HG02610 (cell line): ENCODE results near the gene NECAB3.

Experiments
- ATAC-seq: cut with Tn5 transposase; IDR thresholded peaks from one replicate; pipeline ENCODE4 v1.9.1; 2021; ENCODE audit warnings: mild to moderate bottlenecking, moderate library complexity; ENCODE audit not compliant: unreplicated experiment

The NECAB3 gene

DNA sequence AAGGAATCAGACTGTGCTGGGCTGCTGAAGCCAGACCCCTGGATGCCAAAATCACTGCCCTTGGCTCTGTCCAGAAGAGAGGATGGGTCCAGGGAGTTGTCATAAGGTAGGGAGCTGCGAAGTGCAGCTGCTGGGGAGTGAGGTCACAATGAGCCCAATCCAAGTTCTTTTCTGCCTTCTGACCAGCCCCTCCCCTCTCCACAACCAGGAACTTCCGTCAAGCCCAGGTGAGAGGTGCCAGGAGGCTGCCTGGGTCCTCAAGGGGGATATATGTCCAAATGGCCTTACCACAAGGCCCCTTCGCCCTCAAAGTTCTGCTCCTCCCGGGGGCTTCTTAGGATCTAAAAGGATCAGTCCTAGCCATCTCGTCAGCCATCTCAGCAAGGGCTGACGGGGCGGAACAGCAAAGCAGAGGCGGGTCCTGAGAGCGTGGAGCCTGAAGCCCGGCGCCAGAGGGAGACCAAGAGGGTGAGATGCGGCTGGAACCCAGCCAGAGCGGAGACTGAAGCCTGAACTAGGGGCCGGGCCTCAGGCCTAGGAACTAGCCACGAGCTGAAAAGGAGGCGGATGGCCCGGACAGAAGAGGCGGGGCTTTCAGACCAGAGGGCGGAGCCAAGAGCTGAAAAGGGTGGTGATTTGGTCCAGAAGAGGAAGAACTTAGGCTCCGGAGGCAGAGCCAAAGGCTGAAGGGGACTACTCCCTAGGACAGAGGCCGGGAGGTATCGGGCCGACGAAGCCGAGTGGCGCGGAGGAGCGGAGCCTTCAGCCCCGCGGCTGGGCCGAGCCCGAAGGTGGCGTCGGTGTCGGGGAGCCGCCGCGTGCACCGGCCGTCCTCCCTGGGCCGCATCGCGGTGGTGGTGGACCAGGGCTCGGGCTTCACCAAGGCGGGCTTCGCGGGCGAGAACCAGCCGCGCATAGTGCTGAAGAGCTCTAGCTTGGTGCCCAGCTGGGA is 7.7 kb downstream of the NECAB3 start, which contains the start of gene ACTL10:
TSS of gene ACTL10 (plus strand) at position 651 of the 952 bp plus-strand sequence. CDS start 555 bp downstream, outside the sequence.
- ATAC-seq: peak; percentile 64

DNA sequence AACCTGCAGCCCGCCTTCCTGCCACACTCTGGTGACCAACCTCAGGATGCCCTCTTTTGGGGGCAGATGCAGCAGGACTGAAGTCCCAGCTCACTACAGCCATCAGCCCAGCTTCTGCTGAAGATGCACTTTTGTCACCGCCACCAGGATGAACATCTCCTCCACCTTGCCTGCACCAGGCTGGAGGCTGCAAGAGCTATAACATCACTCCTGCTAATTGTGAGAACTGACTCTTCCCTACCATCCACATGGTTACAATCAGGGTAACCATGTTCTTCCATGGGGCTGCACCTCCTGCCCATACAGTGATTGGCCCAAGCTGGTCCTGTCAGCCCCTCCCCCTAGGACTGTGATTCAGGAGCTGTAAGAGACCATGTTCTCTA is 9.5 kb downstream of the NECAB3 start:
- no peak for ATAC-seq

DNA sequence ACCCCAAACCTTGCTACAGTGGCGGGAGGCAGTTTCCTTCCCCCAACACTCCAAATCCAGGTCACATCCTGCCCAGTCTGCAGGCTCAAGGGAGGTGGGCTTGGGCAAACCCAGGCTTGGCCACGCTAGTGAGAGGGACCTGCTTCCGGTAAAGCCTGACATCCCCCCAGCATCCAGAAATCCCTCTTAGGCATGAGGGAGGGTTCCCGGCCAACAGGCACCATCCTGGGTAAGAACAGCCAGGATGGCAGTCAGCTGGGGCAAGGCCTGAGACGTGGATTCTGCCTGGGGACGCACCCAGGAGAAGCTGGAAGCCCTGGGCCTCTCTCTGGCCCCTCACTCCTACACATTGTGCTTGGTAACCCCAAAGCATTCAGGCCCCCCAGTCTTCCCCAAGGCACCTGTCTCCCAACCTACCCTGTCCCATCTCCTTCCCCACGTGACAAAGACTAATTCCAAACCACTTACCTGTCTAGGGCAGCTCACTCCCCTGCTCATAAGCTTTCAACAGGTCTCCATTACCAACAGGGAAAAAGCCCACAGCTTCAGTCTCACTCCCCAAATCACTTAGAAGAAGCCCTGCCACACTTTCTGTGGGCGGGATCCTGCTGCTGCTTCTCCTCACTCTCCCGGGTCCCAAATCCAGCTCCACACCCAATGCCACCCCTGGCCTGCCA is 10.0 kb downstream of the NECAB3 start:
- no peak for ATAC-seq

DNA sequence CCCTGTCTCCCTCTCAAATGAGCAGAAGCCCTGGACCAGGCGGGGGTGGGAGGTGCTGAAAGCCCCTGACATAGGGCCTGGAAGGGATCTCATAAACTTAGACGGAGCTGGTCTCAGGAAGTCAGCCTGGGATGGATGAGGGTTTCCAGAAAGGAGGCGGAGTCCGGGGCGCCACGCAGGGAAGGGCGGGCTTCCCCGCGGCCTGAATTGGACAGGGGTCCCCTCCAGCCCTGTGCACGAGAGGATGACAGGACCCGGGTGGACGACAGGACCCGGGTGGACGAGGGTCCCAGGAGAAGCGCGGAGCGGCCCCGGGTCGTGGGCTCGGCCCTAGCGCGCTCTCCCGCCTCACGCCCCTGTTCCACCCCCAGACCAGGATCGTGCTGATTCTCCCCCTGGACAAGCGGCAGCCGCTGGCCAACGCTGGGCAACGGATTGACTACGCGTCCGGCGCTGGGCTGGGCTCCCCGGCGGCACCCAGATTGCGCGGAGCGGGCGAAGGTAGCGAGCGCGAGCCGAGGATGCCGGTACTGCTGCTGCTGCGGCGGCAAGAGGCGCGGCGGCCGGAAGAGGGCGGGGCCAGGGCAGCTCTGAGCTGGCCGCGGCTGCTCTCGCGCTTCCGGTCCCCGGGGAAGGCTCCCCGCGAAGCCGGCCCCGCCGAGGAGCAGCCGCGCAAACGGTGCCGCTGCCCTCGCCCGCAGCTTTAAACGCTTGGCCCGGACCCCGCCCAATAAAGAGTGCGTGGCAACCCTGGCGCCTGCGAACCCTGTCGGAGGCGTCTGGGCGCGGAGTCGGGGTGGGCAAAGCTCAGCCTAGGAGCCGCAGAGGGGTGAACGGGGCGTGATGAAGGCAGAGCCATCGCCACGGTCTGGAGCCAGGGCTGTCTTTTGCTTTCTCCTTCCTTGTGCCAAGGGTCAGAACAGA is 10.8 kb downstream of the NECAB3 start:
- peak; percentile 47 for ATAC-seq

DNA sequence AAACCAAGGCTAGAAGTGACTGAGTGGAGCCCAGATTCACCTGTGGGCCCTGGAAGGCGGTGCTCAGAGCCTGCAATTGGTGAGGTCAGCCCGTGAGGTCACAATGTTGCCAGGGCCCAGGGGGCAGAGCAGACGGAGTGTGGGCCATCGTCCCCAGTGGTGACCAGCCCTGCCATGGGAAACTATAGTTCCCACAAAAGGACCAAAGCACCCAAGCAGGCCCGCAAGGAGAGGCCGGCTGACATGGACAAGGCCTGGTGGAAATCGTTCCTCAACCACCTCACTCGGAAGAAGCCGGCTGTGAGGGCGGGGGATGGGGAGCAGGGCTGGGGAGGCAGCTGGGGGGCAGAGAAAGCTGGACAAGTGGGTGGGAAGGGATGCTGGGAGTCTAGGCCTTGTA is 12.1 kb downstream of the NECAB3 start, which contains the start of gene C20orf144:
TSS of gene C20orf144 (plus strand) at position 156 of the 400 bp plus-strand sequence. CDS start at position 175, 19 bp downstream.
- ATAC-seq: no peak

DNA sequence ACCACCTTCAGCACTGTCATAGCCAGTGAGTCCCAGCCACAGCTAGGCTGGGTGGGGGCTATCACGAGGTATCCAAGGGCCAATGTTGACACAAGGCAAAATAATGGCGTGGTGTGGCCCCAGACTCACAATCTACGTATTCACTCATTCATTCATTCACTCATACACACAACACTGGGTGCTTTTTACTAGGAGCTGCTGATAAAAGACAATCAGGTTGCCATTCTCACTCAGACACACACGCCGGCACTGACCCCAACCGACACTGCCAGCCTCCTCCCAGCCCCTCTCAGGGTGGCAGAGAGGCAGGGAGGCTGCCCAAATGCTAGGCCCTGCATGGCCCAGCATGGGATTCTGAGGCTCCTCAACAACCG is 13.6 kb downstream of the NECAB3 start:
- ATAC-seq: no peak

DNA sequence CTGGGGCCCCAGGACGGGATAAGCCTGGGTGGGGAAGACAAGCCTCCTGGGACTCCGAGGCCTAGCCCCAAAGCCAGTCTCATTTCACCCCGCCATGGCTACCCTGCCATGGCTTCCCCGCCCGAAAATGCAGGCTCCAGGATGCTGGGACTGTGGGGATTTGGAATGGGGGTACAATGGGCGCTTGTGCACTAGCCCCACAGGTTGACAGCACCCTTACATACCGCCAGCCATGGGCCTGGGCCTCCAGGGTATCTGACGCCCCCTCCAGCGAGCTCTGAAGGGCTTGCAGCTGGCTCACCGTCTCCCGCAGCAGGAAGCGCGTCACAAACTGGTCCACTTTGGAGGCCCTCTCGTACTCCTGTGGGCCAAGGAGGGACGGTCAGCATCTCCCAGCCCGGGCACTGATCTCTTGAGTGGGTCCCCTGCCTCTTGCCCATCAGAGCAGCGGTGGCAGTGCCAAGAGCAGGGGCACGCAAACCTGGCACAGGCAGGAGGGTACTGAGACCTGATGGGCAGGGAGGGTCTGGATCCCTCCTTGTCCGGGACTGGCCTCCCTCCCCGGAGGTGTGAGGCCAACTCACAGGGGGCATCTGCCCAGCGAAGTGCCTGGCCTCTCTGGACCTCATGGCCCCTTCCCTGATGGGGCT is 14.1 kb downstream of the NECAB3 start:
- ATAC-seq: no peak

DNA sequence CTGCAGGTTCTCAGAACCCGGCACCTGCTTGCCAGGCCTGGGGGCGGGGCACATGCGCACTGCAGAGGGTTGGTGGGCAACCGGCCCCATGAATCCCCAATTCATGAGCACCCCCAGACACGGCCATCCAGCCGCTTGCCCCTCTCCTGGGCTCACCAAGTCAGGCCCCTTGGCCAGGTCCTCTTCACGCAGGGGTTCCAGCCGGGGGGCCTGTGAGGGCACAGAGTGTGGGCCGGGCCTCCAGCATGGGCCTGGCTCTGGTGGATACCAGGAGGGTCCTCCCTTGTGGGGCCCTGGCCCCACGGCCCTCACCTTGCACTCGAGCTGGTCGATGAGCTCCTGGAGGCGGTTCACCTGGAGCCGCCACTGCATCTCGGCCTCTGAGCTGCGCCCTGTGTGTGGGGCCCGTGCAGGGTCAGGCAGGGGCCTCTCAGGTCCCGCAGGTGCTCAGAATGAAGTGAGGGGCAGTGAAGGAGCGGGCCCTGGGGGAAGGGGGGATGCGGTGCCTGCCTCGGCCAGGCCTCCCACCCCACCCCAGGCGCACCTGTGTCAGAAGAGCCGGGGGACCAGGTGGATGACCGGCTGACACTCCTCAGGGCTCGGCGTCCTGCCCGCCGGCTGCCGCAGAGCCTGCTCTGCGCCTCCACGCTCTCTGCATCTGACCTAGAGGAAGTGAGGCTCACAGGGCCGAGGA is 14.7 kb downstream of the NECAB3 start:
- ATAC-seq: no peak

DNA sequence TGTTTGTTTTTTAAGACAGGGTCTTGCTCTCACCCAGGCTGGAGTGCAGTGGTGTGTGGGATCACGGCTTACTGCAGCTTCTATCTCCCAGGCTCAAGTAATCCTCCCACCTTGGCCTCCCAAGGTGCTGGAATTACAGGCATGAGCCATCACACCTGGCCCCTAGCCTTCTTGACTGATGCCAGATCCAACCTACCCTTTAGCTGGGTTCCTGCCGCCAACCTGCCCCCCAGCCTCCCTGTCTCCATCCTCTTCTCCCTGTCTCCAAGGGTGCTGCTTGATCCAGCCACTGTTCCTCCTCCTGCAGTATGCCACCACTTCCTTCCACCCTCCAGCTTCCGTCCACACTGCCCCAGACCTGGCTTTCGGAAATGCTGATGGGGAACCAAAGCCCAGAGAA is 15.3 kb downstream of the NECAB3 start:
- no peak for ATAC-seq

DNA sequence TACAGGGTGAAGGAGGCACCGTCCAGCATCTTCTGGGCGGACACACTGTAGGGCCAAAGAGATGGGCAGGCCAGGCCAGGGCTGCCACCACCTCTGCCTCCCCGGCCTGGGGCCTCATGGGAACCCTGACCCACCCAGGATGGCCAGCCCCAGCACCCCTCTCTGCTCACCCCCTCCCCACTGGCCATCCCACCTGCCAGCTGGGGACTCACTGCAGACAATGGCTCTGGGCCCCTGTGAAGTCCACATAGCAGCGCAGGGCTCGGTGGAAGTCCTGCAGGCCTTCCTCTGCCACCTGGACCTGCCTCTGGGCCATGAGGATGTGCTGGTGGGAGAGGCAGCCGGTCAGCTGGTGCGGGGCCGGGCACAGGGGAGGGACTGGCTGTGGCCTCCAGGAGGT is 15.7 kb downstream of the NECAB3 start:
- ATAC-seq: no peak

DNA sequence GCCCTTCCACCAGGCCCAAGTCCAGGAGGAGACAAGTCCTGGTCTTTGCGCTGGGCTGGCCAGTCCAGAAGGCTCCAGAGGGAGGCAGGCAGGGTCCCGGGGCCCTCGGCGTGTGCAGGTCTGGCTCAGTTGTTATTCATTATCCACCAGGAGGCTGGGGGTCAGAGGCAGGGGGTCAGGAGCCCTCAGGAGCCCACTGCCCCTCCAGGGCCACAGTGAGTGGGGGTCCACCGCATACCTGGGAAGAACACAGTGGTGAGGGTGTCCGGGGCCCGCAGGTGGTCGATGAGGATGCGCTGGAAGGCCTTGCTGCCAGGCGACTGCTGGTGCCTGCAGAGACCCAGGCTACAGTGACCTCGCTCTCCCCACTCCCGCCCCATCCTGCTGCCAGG is 16.5 kb downstream of the NECAB3 start:
- no peak for ATAC-seq

DNA sequence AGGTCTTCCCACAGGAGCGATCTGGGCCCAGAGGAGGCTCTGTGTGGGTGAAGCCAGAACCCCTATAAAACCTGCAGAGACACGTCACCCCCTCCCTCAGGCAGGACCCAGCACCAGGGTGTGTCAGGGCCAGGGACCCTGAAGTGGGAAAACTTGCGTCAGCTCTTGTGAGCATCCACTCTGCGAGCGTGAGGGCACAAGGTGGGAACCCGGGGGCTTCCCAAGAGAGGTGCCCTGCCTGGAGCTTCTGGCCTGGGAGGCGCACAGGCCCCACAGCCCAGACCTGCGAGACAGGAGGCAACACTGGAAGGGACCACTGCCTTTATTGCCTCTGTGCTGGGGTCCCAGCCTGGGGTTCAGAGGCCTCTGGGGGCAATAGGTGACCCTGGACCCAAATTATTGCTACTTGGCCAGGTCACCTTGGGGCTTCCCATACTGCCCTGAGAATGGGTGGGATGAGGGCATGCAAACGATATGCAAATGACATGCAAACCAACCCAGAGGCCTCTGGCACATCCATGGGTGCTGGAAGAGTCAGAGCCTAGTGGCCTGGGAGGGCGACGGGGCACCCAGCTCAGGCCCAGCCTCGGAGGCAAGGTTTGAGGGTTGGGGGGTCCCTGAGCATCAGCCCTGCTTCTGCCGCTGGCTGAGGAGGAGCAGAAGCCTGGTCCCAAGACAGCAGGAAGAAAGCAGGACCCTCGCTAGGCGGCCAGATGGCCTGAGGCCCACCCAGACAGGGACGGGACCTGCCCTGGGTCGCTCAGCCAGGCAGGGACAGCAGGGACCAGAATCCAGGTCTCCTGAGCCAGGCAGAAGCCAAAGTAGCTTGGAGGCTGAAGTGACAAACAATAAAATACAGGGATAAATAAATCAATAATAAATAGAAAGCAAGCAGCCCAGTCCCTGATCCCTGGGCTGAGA is 17.2 kb downstream of the NECAB3 start:
- ATAC-seq: no peak

DNA sequence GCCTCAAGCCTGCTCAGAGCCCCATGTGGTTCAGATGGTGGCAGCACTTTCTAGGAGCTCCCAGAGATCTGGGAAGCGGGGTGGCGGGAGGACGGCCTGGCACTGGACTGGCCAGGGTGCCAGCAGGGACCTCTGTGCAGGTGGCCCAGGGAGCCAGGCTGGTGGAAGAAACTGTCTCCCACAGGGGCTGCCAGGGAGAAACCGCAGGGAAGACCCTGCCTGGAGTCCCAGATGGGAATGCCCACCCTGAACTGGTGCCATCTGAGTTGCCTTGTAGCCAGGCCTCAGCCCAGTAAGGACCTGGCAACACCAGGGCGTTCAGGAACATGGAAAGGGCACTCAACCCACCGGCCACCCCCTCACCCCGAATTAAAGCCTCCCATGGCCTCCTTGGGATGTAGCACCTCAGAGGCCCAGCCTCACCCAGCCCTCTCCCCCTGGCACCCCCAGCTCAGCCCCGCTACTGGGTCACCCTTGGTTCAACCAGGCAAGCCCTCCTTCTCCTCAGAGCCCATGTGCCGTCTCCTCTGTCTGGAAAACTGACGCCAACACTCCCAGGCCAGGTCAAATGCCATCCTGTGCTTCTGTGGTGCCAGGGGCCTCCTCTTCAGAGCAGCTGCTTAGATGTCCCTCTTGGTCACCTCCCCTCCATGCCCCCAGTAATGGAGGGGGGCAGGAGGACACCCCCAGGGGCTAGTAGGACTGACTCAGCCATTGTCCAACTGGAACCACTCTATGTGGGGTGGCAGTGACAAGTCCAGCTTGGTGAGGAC is 18.0 kb downstream of the NECAB3 start:
- no peak for ATAC-seq

DNA sequence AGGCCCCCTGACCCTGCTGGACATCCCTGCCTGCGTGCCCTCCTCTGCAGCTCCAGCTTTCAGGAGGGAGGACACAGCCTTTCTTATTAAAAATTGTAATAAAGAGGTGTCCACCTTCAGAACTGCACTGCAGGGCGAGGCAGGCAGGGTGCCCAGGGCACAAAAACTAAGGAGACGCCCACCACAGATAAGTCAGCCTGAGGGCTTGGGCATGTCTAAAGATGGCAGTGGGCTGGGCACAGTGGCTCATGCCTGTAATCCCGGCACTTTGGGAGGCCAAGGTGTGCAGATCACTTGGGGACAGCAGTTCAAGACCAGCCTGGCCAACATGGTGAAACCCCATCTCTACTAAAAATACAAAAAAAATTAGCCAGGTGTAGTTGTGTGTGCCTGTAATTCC is 19.1 kb downstream of the NECAB3 start:
- no peak for ATAC-seq

DNA sequence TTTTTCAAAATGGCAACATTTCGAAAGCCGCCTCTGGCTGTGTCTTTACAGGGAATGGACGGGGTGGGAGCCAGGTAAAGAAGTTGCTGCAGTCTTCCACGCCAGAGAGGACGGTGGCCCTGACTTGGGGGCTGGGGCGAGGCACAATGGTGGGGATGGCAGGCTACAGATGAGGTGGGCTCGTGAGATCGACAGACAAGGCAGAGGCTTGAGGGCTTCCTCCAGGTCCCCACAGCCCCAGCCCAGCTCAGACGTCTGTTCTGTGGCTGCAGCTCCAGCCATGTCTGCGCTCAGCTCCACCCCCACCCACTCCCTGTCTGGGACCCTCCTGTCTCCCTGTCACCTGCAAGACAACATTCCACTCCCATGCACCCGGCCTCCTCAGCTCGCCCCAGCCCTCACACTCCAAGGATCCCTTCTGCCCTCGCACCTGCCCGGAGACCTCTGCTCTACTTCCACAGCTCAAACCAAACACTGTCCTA is 19.5 kb downstream of the NECAB3 start:
- ATAC-seq: no peak

DNA sequence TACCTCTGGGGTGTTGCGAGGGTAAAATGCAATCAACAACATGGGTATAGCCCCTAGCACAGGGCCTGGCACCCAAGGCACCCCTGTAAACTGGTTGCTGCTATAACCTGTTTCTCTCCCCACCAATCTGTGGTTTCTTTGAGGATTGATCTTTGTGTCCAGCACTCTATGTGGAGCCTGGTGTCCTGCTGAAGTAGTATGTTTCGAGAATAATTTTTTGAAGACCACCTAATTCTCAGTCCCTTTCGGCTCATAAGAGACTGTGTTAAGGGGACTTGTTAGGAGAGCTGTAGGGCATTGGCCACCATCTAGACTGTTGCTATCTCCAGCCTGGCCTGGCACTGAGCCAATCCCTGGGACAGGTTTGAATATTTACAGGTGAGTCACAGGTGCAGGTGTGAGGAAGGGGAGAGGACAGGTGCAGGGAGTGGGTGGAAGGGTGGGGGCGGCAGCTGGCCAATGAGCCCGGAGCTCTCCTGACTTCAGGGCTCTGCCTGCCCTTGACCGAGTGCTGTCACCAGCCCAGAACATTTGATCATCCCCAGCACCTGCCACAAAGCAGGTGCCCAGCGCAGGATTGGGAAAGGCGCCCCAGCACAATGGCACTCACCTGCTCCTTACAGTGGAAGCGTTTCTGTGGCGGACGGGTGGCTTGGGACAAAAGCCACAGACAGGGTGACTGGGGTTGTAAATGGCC is 20.2 kb downstream of the NECAB3 start:
- no peak for ATAC-seq

DNA sequence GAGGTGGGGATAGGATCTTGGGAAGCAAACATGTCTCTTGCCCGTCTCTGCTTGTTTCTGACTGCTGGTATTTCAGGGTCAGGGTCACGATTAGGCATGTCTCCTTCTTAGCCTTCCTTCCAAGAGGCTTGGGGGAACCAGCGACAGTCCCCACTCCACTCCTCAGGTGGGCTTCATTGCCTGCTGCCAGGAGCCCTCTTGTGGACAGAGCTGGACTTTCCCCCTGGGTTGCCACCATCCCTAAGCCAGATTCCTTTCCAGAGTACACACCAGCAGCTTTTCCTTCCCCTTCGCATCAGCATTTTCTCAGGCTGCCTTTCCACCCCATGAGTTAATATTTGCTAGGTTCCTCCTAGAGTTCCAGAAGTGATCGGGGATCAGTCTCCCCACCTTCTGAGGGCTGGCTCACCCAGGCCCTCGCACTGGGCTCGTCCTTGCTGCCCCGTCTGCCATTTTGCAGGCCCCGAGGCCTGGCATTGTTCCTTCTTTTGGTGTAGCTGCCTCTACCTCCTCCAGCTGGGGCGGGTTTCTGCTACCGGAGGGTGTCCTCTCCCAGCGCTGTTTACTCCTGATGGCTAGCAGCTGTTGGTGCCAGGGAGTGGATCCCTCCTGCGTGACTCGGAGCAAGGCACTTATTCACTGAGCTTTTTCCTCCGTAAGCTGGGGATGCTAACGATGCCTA is 20.9 kb downstream of the NECAB3 start:
- ATAC-seq: no peak
